Measurements from ENCODE around the gene FOXK2. TPM values are rescaled to one million over a fixed set of nuclear protein-coding genes. Genes with fewer than 3 reads are reported as not detected.

The FOXK2 gene
- total RNA-seq, 4 donors from 2014 or later = 30.5 to 43.3 (median 38.8) TPM

DNA sequence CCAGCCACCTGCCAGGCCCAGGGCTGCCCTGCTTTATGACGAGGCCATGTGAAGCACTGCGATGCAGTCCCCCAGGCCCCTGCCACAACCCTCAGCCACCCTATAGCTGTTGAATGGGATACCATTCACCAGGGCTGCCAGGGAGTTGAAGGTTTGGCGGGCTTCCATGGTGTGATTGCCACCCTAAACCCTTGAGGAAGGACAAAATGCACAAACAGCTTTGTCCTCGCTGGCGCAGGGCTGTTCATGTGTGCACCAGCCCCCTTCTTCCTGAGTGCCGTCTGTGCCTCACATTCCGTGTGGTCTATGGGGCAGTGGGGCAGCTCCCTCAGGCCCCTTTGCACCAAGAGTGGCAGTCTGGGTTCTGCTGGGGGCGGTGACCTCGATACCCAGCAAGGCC, 35.7 kb upstream of the FOXK2 start:
- TF ChIP-seq, protein P1, sequence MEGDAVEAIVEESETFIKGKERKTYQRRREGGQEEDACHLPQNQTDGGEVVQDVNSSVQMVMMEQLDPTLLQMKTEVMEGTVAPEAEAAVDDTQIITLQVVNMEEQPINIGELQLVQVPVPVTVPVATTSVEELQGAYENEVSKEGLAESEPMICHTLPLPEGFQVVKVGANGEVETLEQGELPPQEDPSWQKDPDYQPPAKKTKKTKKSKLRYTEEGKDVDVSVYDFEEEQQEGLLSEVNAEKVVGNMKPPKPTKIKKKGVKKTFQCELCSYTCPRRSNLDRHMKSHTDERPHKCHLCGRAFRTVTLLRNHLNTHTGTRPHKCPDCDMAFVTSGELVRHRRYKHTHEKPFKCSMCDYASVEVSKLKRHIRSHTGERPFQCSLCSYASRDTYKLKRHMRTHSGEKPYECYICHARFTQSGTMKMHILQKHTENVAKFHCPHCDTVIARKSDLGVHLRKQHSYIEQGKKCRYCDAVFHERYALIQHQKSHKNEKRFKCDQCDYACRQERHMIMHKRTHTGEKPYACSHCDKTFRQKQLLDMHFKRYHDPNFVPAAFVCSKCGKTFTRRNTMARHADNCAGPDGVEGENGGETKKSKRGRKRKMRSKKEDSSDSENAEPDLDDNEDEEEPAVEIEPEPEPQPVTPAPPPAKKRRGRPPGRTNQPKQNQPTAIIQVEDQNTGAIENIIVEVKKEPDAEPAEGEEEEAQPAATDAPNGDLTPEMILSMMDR (IDR thresholded peaks at IDR 0.05) = no peak
- TF ChIP-seq POLR2A (IDR thresholded peaks at IDR 0.05) = no peak
- H3K36me3 ChIP-seq = peaks cover 55 to 68% of the 10 kb centered on the region in 2 donors

DNA sequence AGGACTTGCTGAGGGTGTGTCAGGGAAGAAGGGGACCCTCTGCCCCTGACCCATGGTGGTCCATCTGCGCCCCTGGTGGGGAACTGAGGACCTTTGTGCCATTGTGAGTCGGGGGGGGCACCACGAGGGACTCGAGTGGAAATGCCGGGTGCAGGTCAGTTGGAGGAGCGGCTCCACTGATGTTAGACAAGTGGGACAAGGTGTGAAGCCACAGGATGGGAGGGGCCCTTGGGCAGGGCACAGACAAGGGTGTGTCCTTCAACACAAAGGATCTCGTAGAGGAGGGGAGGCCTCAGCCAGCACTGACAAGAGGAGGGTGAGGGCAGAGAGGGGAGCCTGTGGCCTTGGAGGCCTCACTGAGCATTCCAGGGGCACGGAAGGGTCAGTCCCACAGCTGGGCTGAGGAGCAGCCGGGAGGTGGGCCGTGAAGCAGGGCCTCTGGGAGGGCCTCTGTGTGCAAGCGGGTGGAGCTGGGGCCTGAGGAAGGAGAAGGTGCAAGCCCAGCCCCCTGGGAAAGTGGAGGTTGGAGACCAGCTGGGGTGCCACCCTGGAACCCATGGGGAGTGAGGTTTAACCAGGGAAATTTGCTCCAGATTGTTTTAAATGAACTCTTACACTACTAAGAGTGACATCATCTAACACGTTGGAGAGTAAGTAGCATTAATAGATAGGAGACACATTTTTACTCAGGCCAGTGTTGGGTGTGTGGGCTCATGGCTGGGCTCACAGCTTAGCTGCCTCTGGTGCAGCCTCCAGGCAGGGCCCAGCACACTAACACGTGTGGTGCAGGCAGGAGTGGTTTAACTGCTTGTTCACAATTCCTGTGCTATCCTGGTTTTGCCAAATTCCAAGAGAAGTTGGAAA, 33.1 kb upstream of the FOXK2 start:
- Histone ChIP-seq H3K9me3 (no peaks in the 10 kb centered on the region), H3K4me3 (replicated peaks in 1 of 3) (no peak overlapping the region), H3K27ac (no peak overlapping the region), H3K4me1 (peaks cover 4 to 9% of the 10 kb centered on the region in 2 donors), H3K36me3 (peaks cover 36 to 42% of the 10 kb centered on the region in 2 donors), H3K27me3 (no peaks in the 10 kb centered on the region)
- intact Hi-C loops (cut with DNase I) = no loop called here
- no peak for DNase-seq
- TF ChIP-seq, protein P1 (IDR thresholded peaks at IDR 0.05) = no peak
- no peak for TF ChIP-seq POLR2A (IDR thresholded peaks at IDR 0.05)
- 86 to 87% methylated on average over 13 of the region's 13 CpGs for WGBS, 2 donors

More for the DNA sequence above, 35.7 kb upstream of the FOXK2 start:
- no peak for DNase-seq
- 91 to 95% methylated on average over 8 to 9 of the region's 9 CpGs for WGBS, 2 donors
- Histone ChIP-seq H3K4me3 (replicated peaks in 1 of 3) (no peak overlapping the region), H3K27ac (no peak overlapping the region), H3K27me3 (no peaks in the 10 kb centered on the region), H3K4me1 (peaks cover 4 to 9% of the 10 kb centered on the region in 2 donors), H3K9me3 (no peaks in the 10 kb centered on the region)
- intact Hi-C loops (cut with DNase I) = no loop called here

DNA sequence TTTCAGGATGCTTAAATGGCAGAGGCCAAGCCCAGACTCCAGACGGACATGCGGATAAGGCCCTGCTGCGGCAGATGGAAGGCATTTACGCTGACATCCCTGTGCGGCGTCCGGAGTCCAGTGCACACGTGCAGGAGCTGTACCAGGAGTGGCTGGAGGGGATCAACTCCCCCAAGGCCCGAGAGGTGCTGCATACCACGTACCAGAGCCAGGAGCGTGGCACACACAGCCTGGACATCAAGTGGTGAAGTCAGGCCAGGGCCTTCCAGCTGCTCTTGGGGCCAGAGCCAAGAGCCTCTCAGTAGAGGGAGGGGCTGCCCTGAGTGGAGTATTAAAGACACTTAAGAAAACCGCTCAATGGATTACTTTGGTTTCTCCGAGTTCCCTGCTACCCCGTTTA, 31.6 kb upstream of the FOXK2 start:
- no peaks in the 10 kb centered on the region for H3K27me3 ChIP-seq
- H3K4me1 ChIP-seq = peaks cover 4 to 9% of the 10 kb centered on the region in 2 donors
- H3K4me3 ChIP-seq (replicated peaks in 1 of 3) = no peak overlapping the region
- no peak overlapping the region for H3K27ac ChIP-seq
- peak; percentile 83 to 87 for DNase-seq
- 45 to 59% methylated on average over 8 to 14 of the region's 14 CpGs for WGBS, 2 donors
- TF ChIP-seq, protein P1 (IDR thresholded peaks at IDR 0.05) = no peak
- TF ChIP-seq POLR2A (IDR thresholded peaks at IDR 0.05) = no peak
- intact Hi-C loops (cut with DNase I) = no loop called here
- peaks cover 36 to 38% of the 10 kb centered on the region in 2 donors for H3K36me3 ChIP-seq
- H3K9me3 ChIP-seq = no peaks in the 10 kb centered on the region

DNA sequence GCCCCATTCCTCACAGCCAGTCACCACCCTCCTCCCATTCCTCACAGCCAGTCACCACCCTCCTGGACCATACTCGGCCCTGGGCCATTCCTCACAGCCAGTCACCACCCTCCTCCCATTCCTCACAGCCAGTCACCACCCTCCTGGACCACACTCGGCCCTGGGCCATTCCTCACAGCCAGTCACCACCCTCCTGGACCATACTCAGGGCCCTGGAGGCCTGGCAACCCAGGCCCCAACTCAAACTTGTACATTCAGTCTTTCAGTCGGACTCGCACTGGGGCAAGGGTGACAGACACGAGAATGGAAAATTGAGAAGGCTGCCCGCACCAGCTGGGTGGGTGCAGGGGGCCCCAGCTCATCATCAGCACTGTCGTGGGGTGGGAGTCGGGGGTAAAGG, 30.4 kb upstream of the FOXK2 start:
- peaks cover 8 to 17% of the 10 kb centered on the region in 2 donors for H3K4me1 ChIP-seq
- TF ChIP-seq, protein P1 (IDR thresholded peaks at IDR 0.05) = no peak
- no peak for TF ChIP-seq POLR2A (IDR thresholded peaks at IDR 0.05)
- no peak for DNase-seq
- no peak overlapping the region for H3K4me3 ChIP-seq (replicated peaks in 1 of 3)
- peaks cover 26 to 30% of the 10 kb centered on the region in 2 donors for H3K36me3 ChIP-seq
- no peaks in the 10 kb centered on the region for H3K9me3 ChIP-seq
- WGBS, 2 donors = 76 to 86% methylated on average over 7 to 8 of the region's 8 CpGs
- peak overlapping the region in 1 of 3 donors; percentile 1 for H3K27ac ChIP-seq
- intact Hi-C loops (cut with DNase I) = no loop called here
- no peaks in the 10 kb centered on the region for H3K27me3 ChIP-seq

All from thyroid gland (tissue), 4 donors.